ENCODE data around the gene EIPR1.
A peak's percentile ranks its signal among the peaks of the same experiment; 100 is the strongest.

The EIPR1 gene

GRCh38 chr2:3377612-3378432 is at the start of gene EIPR1:
Gene EIPR1 (minus strand): TSS chr2:3377818. CDS start chr2:3377689, 129 bp downstream.
- DNase-seq, result peak; percentile 94

GRCh38 chr2:3427272-3427671 is 49.7 kb upstream of the EIPR1 start:
- DNase-seq, result no peak

- DNase-seq, result no peak
Measured at GRCh38 chr2:3426615-3427014, 49.0 kb upstream of the EIPR1 start.

- DNase-seq, result no peak
Measured at GRCh38 chr2:3424171-3424795, 46.7 kb upstream of the EIPR1 start.

GRCh38 chr2:3423492-3424170 is 46.0 kb upstream of the EIPR1 start:
- peak; percentile 73 for DNase-seq

GRCh38 chr2:3422161-3422779 is 44.7 kb upstream of the EIPR1 start:
- no peak for DNase-seq

- DNase-seq, result no peak
Measured at GRCh38 chr2:3421580-3421979, 44.0 kb upstream of the EIPR1 start.

- no peak for DNase-seq
Measured at GRCh38 chr2:3420769-3421397, 43.3 kb upstream of the EIPR1 start.

GRCh38 chr2:3420076-3420768 is 42.6 kb upstream of the EIPR1 start:
- DNase-seq, result no peak

- no peak for DNase-seq
Measured at GRCh38 chr2:3418766-3419404, 41.3 kb upstream of the EIPR1 start.

GRCh38 chr2:3414133-3414860 is 36.7 kb upstream of the EIPR1 start:
- DNase-seq, result no peak

- no peak for DNase-seq
Measured at GRCh38 chr2:3413697-3414096, 36.1 kb upstream of the EIPR1 start.

- DNase-seq, result no peak
Measured at GRCh38 chr2:3411103-3411502, 33.5 kb upstream of the EIPR1 start.

- DNase-seq, result no peak
Measured at GRCh38 chr2:3409627-3410170, 32.1 kb upstream of the EIPR1 start.

GRCh38 chr2:3408781-3409180 is 31.2 kb upstream of the EIPR1 start:
- DNase-seq, result no peak

GRCh38 chr2:3406501-3406900 is 28.9 kb upstream of the EIPR1 start:
- DNase-seq, result no peak

- DNase-seq, result no peak
Measured at GRCh38 chr2:3405876-3406275, 28.3 kb upstream of the EIPR1 start.

GRCh38 chr2:3405307-3405706 is 27.7 kb upstream of the EIPR1 start:
- no peak for DNase-seq

GRCh38 chr2:3404349-3404894 is 26.8 kb upstream of the EIPR1 start:
- DNase-seq, result no peak

GRCh38 chr2:3403587-3404334 is 26.1 kb upstream of the EIPR1 start:
- DNase-seq, result no peak
